ENCODE measurements around the gene POU3F3.

GRCh38 chr2:104900608-104901007 is 46.7 kb downstream of the POU3F3 start:
- TF ChIP-seq CTCF (tag by site-specific recombination; IDR thresholded peaks at IDR 0.05) (no peak), ZBTB7A (tag by site-specific recombination; IDR thresholded peaks at IDR 0.05; ENCODE audit: low read depth) (no peak), ZNF707 (tag by site-specific recombination; IDR thresholded peaks at IDR 0.05) (no peak), ZNF704 (tag by site-specific recombination; IDR thresholded peaks at IDR 0.05) (no peak), AEBP2 (tag by site-specific recombination; IDR thresholded peaks at IDR 0.05; ENCODE audit: borderline replicate concordance) (no peak), ZFP41 (tag by site-specific recombination; IDR thresholded peaks at IDR 0.05; ENCODE audit: borderline replicate concordance) (no peak), HOXD13 (CRISPR knock-in tag; IDR thresholded peaks at IDR 0.05; ENCODE audit: borderline replicate concordance) (no peak)

All from HEK293 (cell line).